Peyer's patch (tissue), 4 donors: ENCODE results near the gene ZNF775. TPM values are rescaled to one million over a fixed set of nuclear protein-coding genes. Genes with fewer than 3 reads are reported as not detected.

Experiments used
- DNase-seq, 3 donors: peaks; one replicate each; pipeline ENCODE4 v3.0.0-alpha.2; 2017 to 2019
- H3K27ac ChIP-seq, 4 donors: fragments of 200-600 bp; sonication (generic); one replicate each; pipeline ENCODE4 v1.5.1; 2016 to 2019
- H3K27me3 ChIP-seq, 2 donors: fragments of 200-600 bp; sonication (generic); one replicate each; pipeline ENCODE4 v1.5.1; 2019
- H3K36me3 ChIP-seq, 3 donors: fragments of 200-600 bp; sonication (generic); one replicate each; pipeline ENCODE4 v1.5.1; 2016 to 2019
- H3K4me1 ChIP-seq, 4 donors: fragments of 200-600 bp; sonication (generic); one replicate each; pipeline ENCODE4 v1.5.1; 2016 to 2019
- H3K4me3 ChIP-seq, 4 donors: fragments of 200-600 bp; sonication (generic); 1 replicate in 3 of 4; 2 replicates in 1 of 4; pipeline ENCODE4 v1.5.1; 2016 to 2019; ENCODE audit warnings: mild to moderate bottlenecking in 1 of 4
- H3K9me3 ChIP-seq, 4 donors: fragments of 200-600 bp; sonication (generic); one replicate each; pipeline ENCODE4 v1.5.1; 2016 to 2019; ENCODE audit warnings: mild to moderate bottlenecking in 1 of 4
- POLR2A ChIP-seq, 2 donors: fragments of 450-650 bp; IDR thresholded peaks; one replicate each; pipeline ENCODE4 v1.5.1; 2017; ENCODE audit warnings: antibody characterized with exemption in 2 of 2, mild to moderate bottlenecking in 2 of 2, moderate library complexity in 2 of 2
- total RNA-seq, 4 donors: library from RNA; depleted of rRNA; stranded (reverse); fragments of >200 nt; gene quantifications; one replicate each; pipeline ENCODE4 v1.1.0, GENCODE V29; 2016
- TF ChIP-seq, protein P1 (sequence below), 6 experiments: fragments of 450-650 bp in 4 of 6; fragments of 200-600 bp in 2 of 6; sonication (generic) in 1 of 6; IDR thresholded peaks; one replicate each; pipeline ENCODE4 v1.5.1; 2017 to 2019; ENCODE audit warnings: antibody characterized with exemption in 6 of 6, mild to moderate bottlenecking in 3 of 6, moderate library complexity in 1 of 6

The ZNF775 gene
- total RNA-seq, 4 donors from 2014 or later = 1.7 to 2.8 (median 2.5) TPM

DNA sequence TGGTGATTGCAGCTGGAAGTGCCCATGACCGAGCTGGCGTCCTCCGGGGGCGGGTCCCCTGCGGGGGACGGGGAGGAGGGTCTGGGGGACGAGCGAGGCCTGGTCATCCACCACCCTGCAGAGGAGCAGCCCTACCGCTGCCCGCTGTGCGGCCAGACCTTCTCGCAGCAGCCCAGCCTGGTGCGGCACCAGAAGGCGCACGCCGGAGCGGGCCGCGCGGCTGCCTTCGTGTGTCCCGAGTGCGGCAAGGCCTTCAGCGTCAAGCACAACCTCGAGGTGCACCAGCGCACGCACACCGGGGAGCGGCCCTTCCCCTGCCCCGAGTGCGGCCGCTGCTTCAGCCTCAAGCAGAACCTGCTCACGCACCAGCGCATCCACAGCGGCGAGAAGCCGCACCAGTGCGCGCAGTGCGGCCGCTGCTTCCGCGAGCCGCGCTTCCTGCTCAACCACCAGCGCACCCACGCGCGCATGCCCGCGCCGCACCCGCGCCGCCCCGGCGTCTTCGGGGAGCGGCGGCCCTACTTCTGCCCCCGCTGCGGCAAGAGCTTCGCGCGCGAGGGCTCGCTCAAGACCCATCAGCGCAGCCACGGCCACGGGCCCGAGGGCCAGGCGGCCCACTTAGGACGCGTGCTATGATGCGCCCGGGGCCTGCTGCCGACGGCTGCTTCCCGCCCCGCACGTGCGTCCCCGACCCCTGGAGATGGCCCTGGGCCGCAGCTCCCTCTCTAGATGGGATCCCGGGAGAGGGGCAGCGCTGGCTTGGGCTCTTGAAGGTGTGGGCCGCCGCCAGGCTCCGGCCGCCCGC is 28.7 kb downstream of the ZNF775 start:
- TF ChIP-seq POLR2A (IDR thresholded peaks at IDR 0.05) = no peak
- TF ChIP-seq, protein P1, sequence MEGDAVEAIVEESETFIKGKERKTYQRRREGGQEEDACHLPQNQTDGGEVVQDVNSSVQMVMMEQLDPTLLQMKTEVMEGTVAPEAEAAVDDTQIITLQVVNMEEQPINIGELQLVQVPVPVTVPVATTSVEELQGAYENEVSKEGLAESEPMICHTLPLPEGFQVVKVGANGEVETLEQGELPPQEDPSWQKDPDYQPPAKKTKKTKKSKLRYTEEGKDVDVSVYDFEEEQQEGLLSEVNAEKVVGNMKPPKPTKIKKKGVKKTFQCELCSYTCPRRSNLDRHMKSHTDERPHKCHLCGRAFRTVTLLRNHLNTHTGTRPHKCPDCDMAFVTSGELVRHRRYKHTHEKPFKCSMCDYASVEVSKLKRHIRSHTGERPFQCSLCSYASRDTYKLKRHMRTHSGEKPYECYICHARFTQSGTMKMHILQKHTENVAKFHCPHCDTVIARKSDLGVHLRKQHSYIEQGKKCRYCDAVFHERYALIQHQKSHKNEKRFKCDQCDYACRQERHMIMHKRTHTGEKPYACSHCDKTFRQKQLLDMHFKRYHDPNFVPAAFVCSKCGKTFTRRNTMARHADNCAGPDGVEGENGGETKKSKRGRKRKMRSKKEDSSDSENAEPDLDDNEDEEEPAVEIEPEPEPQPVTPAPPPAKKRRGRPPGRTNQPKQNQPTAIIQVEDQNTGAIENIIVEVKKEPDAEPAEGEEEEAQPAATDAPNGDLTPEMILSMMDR (IDR thresholded peaks at IDR 0.05) = no peak
- Histone ChIP-seq H3K4me1 (peaks cover 5 to 38% (median 18%) of the 10 kb centered on the region in 4 donors), H3K36me3 (peaks cover 0 to 8% (median 0%) of the 10 kb centered on the region in 3 donors), H3K27me3 (no peaks in the 10 kb centered on the region), H3K27ac (peak overlapping the region; percentile 92 to 97 (median 94)), H3K4me3 (peak overlapping the region in 1 of 4 donors; percentile 1), H3K9me3 (no peaks in the 10 kb centered on the region)
- no peak for DNase-seq

DNA sequence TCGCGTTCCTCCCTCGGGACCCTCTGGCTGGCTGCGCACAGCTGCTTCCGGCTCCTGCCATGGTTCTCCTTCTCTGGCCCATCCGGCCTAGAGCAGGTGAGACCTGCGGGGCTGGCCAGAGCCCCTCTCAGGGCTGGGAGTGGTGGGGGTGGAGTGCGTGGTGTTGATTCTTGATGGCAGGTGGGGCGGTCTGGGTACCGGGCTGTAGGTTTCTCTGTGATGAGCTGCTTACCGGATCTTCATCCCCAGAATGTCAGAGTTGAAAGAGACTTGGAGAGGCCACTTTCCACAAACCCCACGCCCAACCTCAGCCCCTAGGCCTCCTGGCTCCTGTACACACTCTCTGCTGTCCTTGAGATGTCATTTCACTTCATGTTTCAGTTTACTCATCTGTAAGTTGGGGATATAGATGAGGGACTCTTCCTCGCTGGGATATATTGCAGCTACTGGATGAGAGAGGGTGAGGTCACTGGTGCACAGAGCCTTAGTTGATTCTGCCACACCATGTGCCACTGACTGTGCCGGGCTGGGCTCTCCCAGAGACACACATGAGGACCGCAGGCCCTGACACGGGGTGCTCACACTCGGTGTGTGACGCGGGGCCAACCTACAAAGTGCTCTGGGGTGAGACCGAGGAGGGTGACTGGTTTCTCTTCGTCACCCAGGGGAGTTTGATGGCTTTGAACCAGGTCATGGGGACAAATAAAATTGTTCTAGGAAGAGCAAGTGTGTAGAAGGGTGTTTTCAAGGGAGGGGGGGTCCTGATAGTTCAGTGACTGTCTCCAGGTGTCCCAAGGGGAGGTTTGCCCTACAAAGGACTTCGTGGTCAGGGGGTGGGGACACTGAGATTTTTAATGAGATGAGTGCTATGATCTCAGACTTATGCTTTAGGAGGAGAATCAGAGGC is 29.5 kb downstream of the ZNF775 start:
- TF ChIP-seq, protein P1 (IDR thresholded peaks at IDR 0.05) = no peak
- no peak for TF ChIP-seq POLR2A (IDR thresholded peaks at IDR 0.05)
- no peak overlapping the region for H3K4me3 ChIP-seq
- DNase-seq = peak in 2 of 3 donors; percentile 76 to 79
- peak overlapping the region in 2 of 4 donors; percentile 95 to 97 for H3K27ac ChIP-seq
- H3K9me3 ChIP-seq = no peaks in the 10 kb centered on the region
- peaks cover 5 to 30% (median 18%) of the 10 kb centered on the region in 4 donors for H3K4me1 ChIP-seq
- H3K27me3 ChIP-seq = no peaks in the 10 kb centered on the region
- H3K36me3 ChIP-seq = peaks cover 0 to 8% (median 0%) of the 10 kb centered on the region in 3 donors

GRCh38 chr7:150409300-150410030 is 30.3 kb downstream of the ZNF775 start:
- no peaks in the 10 kb centered on the region for H3K9me3 ChIP-seq
- H3K27me3 ChIP-seq = no peaks in the 10 kb centered on the region
- TF ChIP-seq POLR2A (IDR thresholded peaks at IDR 0.05) = no peak
- TF ChIP-seq, protein P1 (IDR thresholded peaks at IDR 0.05) = no peak
- H3K4me1 ChIP-seq = peaks cover 0 to 25% (median 14%) of the 10 kb centered on the region in 4 donors
- peak overlapping the region in 2 of 4 donors; percentile 59 to 95 for H3K27ac ChIP-seq
- peaks cover 0 to 8% (median 0%) of the 10 kb centered on the region in 3 donors for H3K36me3 ChIP-seq
- DNase-seq = no peak
- H3K4me3 ChIP-seq = no peak overlapping the region

DNA sequence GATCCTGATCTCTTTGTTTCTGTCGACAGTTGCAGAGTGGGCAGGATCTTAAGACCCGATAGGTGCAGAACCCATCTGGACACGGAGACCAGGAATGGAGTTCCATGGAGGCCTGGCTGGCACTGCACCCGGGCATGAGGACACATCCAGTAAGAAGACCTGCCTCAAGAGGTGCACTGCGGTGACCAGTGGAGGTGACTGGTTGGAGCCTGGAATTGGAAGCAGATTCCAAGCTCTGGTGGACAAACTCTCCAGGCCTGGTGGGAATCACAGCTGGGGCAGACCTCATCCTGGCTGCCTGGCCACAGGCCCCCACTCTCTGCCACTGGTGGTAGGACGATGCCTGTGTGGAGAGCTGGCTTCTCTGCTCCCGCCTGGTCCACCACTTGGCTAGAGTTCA is 31.0 kb downstream of the ZNF775 start:
- peaks cover 0 to 8% (median 0%) of the 10 kb centered on the region in 3 donors for H3K36me3 ChIP-seq

More for the DNA sequence above, 31.0 kb downstream of the ZNF775 start:
- Histone ChIP-seq H3K27ac (no peak overlapping the region), H3K4me3 (no peak overlapping the region), H3K9me3 (no peaks in the 10 kb centered on the region), H3K27me3 (no peaks in the 10 kb centered on the region), H3K4me1 (peaks cover 0 to 25% (median 13%) of the 10 kb centered on the region in 4 donors)
- no peak for TF ChIP-seq POLR2A (IDR thresholded peaks at IDR 0.05)
- TF ChIP-seq, protein P1 (IDR thresholded peaks at IDR 0.05) = no peak
- no peak for DNase-seq
